Measurements from ENCODE around the gene RPS6KA2.

RPS6KA2 gene

DNA sequence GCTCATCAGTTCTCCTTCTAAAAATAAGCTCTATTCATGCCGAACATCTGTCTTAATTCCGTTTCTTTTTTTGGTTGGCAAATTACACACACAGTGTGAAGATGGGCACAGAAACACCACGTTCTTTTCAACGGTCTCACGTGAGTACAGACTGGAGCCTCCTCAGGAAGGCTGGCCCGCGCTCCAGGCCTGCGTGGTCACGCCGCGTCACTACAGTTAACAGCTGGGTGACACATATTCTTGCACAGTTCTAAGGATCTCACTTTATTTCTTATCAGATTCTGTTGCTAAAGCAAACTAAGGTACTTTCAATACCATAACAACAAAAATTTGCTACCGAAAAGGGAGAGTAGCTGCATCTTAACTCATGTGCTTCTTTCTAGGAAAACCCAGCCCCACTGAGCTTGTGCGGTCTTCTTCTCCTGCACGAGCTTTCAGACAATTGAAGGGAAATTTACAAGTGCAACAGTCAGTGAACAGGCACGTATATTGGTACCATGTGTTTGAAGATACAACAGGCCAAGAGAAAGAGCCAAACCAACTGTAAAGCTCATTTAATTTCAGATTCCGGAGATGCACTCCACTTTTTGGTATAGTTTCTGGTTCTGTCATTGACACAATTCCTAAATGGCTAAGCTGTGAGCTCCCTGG lies 188.7 kb downstream of the RPS6KA2 start:
- DNase-seq: no peak

DNA sequence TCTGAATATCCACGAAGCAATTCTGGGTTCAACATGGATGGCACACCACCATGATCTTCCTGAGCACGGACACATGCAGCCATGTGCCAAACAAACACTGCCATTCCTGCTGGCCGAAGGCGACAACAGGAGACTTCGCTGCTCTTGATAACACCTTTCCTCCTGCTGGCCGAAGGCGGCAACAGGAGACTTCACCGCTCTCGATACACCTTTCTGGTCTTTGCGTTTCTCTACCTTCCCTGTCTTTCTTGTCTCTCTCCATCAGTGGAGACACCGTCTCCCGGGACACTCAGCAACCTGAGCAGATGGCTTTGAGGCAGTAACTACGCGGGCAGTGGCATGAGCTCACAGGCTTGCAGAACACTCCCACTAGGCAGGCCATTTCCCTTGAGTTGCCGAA lies 189.4 kb downstream of the RPS6KA2 start:
- DNase-seq: no peak

DNA sequence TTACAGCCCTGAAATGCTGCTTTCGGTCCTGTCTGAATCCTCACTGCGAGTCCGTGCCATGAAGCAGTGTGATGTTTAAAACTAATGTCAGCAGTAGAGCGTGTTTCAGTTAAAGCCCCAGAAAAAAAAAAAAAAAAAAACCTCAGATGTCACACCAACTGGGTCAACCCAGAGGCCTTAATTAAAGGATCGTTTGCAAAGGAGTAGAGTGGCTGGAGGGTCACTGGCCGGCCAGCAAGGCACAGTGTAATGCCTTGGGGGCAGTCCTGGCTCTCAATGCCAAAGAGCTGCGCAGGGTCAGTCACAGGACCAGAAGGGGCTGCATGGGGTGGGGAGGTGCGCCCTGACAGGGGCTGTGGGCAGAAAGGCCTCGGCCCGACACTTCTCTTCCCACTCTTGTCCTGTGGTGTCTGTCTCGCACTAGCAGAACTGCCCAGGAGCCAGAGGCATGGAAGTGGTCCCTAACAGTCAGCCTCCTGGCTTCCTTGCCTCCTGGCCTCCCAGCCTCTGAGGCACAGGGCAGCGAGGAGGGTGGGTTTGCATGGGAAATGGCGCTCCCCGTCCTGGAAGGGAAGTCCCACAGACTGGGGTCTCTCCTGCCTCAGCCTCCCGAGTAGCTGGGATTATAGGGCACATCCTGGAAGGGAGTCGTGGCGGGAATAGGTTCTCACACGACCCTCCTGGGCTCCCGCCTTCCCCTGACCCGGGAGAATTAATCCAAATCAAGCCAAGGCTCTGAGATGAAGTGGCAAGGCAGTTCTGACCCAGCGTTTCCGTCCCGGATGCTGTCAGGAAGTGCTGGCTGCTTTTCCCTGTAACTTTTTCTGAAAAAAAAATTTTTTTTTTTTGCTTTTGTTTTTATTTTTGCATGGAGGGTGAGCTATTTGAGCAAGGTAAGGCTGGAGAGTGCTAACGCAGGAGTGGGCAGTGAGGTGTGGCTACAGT lies 190.6 kb downstream of the RPS6KA2 start:
- DNase-seq: no peak

DNA sequence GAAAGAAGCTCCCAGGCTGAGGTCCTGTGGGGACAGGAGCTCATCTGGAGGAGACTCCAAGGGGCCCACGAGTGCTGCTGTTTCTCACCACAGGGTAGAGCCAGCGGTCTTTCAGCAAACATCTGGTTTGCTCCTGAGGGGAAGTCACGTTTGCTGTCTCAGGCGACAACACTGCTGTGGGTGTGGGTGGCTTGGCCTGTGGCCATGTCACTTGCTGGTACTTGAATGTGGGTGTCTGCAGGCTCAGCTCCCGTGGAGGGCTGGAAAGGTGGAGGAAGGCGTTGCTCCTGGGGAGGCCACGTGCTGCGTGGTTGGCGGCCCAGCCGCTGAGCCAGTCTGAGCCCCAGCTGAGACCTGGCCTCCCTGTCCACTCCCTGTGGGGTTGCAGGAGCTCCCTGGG lies 191.5 kb downstream of the RPS6KA2 start:
- peak; percentile 69 for DNase-seq

DNA sequence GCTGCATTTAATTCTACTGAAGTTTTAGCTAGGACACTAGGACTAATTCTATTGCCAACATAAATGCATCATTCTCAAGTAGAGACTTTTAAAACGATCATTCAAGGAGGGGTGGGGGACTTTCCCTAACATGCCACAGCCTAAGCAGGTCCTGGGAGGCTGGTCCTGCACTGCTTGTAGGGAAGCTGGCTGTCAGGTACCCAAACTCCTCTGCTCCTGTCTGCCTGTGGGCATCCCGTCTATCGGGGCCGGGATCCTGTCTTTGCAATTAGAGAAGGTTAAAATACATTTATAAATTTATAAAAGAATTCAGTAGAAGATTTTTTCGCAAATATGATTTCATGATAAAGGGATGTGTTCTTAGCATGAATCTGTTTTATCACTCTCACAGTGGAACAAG lies 192.7 kb downstream of the RPS6KA2 start:
- DNase-seq: no peak

DNA sequence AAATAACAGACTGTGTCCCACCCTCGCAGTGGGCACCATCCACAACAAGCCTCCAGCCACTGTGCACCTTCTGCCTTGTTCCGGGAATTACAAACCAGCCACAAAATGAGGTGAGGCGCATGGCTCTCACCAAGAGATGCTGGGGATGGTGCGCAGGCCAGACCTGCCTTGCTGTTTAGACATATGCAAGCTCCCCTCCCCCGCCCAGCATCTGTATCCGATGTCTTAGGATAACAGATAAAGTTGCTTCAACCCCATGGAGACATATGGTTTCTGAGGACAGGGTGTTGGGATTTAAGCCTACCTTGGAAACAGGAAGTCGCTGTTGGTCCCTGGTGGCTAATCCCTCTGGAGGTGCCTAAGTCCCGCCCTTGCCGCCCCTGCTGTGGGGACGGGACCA lies 194.0 kb downstream of the RPS6KA2 start:
- DNase-seq: no peak

DNA sequence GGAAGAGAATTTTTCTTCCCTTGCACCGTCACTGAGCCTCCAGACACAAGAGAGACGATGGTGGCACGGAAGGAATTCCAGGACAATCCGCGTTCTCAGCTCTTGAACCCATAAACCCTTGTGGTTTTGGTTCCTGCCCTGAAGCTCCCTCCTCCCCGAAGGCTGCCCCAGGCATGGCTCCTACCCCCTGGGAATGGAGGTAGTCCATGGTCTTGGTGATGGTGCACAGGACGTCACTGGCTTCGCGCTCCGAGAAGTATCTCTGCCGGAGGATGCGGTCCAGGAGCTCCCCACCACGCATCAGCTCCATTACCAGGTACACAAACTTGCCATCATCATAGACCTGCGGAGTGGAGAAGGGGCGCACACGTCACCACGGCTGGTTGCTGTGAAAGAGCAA lies 196.8 kb downstream of the RPS6KA2 start:
- DNase-seq: no peak

DNA sequence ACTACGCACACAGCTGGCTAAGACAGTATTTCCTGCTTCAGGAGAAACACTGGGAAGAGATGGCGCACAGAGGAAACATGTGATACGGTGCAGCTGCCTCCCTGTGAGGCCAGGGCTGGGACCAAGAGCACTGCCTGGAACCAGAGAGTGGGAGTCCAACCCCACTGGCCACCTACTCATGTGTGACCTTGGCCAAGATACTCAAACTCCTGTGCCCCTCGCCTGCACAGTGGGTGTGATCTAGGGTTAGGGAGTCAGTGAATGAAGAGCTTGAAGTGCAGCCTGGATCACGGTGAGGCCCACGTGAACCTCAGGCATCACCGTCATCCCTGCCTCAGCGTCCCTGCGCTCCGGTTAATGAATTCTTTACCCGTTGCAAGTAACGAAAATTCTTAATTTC lies 202.6 kb downstream of the RPS6KA2 start:
- no peak for DNase-seq

DNA sequence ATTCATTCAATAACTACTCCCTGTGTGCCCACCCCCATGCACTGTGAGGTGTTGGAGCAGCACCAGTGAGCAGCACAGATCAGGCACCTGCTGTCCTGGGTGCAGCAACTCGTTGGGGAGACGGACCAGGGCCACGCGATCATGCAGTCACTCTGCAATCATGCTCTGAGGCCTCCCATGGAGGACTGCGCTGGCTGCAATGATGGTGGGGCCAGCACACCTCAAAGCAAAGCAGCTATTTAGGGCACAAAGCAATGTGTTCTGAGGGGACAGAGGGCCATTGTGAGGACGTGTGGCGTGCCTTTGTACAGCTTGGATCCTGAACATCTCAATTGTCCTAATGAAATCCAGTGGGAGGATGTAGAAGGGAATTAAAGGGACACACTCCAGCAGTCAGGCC lies 203.3 kb downstream of the RPS6KA2 start:
- no peak for DNase-seq

DNA sequence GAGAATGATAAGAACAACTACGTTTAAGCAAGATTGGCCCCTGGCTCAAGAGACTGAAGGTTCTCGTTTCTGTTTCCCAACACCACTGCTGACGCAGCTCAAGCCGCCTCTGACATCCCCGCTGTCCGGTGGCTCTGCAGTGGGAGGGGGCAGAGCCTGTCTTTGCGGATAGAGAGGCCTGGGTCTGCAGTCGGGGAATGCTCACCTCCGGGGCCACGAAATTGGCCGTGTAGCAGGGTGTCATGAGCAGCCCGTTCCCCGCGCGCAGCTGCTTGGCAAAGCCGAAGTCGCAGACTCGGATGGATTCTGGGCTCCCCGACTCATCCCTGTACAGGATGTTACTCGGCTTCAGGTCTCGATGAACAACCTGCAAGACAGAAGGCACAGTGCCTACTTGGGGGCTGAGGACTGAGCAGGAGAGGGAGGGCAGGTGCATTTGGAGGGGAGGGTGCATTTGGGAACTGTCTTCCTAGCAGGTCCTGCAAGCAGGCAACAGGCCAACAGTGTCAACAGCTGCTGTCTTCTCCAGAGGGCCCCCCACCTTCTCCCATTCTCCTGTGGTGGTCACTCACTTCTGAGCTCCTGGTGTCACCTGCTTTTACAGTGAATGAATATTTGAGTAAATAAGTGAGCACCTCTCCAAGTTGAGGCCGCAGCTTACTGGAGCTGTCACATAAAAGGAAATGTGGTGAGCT lies 203.9 kb downstream of the RPS6KA2 start:
- DNase-seq: no peak

DNA sequence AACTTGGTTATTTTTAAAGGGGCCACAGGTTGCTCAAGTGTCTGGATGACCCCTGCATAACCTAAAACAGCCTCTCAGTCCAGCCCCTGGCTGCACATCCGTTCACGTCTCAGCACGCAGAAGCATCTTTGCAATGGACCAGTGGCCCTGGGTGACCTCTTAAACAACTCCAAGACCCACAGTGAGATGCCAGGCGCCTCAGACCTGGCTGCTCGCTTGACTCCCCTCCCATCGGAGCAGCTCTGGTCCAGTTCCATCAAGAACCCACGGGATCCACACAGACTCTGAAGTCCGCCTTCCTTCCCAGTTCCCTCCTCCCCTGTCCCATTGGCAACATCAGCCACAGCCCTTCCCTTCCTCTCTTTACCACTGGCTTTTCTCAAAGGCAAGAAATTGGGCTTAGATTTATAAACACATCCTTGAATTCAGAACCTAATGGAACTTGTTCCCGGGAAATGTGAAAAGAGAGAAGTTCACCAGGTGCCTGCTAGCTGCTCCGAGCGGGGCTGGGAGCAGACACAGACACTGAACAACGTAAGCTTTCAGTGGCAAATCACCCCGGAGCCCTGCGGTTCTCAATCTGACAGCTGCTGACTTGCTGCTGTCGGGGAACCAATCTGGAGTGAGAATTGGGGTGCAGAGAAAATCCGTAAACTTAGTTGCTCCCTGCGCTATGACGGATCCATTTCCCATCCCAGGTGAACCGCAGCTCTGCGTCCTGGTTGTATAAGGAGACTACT lies 204.7 kb downstream of the RPS6KA2 start:
- no peak for DNase-seq

DNA sequence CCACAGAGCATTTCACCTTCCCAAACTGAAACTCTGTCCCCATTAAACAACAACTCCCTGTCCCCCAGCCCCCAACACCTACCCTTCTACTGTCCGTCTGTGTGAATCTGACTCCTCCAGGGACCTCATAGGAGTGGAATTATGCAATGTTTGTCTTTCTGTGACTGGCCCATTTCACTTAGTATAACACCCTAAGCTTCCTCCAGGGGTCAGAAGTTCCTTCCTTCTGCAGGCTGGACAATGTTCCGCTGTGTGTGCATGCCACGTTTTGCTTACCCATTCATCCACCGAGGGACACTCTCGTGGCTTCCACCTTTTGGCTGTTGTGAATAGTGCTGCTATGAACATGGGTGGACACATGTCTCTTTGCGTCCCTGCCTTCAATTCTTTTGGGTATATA lies 206.7 kb downstream of the RPS6KA2 start:
- DNase-seq: no peak

DNA sequence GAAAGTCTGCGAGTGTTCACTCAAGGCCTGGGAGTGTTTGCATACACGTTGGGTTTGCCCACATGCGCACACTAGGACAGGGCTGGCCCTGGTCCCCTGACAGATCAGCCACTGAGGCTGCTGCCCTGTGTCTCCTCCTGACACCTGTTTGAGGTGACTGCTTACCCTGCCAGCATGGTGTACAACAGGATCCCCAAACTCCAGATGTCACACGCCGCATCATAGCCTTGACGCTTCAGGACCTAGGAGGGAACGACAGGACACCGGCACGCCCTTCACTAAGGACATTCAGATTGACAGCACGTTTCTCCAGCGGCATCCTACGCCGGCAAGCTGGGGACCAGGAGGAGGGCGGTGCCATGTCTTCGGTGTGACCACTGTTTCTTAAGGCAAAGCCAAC lies 207.3 kb downstream of the RPS6KA2 start:
- no peak for DNase-seq

DNA sequence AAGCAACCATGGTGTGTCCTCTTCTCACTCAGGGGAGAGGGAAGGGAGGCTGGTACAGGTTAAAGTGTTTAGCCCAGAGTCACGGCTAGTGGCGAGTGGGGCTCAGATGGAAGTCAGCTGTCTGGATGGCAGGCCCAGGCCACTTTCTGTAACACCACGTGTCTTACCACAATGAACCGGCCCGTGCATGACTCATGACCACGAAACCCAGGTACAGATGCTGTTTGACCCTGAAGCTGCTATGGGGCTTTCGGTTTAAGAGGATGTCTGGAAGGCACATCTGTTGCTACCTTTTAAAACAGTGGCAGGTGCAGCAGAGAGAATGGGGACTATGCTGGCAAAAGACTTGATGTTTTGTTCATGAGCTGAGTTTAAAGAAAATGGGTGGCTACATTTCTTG lies 207.8 kb downstream of the RPS6KA2 start:
- DNase-seq: peak; percentile 14

DNA sequence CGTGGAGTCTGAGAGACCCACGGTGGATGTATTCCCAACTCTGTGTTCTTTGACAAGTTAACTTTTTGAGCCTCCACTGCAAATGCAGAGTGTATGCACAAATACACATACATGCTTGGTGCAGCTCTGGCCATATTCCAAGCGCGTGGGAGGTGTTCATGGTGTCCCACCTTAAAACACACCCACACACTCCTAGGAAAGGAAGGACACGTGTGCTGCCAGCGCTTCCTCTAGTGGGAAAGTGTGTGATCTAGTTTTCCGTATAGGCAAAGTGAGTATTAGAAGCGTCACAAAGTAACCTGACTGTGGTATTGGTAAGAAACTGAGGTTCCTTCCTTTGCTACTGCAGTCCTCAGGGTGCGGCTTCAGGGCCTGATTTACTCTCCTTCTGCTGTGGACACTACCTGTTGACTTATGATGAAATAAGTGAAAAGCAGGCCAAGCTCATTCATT lies 208.3 kb downstream of the RPS6KA2 start:
- no peak for DNase-seq

DNA sequence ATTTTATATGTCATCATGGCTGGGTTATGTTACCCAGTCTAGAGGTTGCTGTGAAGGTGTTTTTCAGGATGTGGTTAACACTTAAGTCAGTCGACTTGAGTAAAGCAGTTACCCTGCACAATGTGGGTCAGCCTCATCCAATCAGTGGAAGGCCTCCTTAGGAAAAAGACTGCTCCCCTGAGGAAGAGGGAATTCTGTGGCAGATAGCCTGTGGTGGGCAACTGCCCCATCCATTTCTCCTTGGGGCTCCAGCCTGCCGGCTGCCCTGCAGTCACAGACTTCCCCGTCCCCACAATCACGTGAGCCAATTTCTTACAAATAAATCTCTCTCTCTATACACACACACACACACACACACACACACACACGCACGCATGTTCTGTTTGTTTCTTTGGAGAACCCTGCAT lies 209.8 kb downstream of the RPS6KA2 start:
- no peak for DNase-seq

DNA sequence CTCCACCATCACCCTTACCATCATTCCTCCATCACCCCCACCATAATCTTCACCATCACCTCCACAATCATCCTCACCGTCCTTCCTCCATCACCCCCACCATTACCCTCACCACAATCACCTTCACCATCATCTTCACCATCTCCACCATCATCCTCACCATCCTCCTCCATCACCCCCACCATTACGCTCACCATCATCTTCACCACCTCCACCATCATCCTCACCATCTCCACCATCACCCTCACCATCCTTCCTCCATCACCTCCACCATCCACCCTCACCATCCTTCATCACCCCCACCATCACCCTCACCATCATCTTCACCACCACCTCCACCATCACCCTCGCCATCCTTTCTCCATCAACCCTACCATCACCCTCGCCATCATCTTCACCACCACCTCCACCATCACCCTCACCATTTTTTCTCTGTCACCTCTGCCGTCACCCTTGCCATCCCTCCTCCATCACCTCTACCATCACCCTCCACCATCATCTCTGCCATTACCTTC lies 211.2 kb downstream of the RPS6KA2 start:
- no peak for DNase-seq

DNA sequence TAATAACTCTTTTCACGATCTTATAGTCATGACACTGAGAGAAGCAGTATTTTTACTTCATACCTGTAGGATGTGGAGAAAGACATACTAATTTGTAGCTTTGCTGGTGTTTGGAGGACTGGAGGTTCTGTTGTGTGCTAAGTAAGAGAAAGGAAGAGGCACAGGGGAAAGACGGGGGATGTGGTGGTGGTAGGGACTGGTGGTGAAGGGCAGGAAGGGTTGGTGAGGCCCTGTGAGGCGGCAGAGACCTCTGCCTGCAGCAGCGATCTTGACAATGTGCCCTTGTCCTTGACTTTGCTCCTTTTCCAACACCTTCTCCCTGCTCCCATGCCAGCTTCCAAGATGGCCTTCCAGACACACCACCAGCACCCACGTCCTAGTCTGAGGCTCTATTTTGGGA lies 211.7 kb downstream of the RPS6KA2 start:
- no peak for DNase-seq

DNA sequence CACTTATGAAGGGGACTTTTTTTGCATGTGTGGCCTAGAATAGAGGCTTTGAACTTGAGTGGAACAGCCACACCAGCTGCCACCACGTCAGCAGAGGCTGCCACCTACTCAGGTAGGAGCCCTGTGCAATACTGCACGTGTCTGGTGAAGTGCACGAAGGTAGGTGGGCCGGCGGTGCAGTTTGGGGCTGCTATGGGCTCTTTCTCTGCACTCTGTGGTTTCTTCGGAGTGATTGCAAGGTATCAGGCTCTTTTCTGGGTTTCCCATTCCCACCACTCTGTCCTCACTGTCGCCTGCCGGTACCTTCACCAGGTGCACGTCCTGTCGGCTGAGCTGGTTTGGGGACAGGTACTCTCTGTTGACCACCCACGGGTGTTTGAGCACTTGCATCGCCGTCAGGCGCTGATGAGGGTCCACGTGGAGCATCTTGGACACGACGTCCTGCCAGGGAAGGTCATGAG lies 213.5 kb downstream of the RPS6KA2 start:
- no peak for DNase-seq

DNA sequence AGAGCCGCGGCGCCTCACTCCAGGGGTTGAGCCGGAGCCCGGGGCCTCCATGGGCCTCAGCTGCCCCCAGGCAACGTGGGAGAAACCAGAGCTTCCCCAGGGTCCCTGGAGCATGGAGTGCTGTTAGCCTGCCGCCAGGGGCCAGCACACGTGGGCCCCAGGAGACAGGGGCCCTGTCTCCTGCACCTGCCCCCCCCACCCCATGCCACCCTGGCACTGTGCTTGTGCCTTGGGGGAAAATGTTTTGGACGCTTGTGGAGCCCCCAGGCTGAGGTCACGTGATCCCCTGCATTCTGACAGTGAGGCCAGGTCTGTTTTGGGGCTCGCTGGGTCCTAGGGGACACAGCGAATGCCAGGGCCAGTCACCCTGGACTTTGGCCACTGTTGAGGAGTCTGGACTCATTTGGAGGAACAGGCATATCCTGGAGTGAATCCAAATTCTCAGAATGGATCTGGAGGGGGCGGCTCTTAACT lies 214.1 kb downstream of the RPS6KA2 start:
- DNase-seq: no peak

DNA sequence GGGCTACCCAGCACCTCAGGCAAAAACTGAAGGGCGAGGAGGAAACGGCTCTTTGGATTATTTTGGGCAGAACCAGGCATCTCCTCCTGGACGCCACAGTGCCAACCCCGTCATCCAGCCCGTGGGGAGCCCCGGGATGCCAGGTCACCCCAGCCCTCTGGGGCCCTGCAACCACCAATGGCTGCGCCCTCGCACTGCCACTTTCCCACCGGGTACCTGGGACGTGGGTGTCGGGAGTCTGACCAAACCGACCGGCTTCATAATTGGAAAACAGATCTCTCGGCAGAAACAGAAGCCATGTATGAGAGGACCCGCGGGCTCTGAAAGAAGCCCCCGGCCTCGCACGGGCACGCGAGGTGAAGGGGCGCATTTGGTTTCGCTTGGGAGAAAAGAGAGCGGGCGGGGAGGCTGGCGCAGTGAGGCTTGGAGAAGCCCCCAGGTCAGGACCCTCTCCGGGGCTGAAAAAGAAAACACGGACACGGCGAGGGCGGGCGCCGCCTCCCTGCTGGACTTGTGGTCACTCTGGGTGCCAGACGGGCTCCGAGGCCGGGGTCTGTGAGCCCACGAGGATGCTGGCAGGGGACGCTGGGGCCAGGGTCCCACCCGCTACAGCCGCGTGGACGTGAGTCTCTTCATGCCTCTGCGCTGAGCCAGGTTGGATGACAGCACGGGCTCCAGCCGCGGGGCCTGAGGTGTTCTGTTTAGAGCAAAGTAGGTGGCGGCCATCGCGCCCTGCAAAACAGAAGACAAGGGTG lies 214.7 kb downstream of the RPS6KA2 start:
- DNase-seq: no peak

DNA sequence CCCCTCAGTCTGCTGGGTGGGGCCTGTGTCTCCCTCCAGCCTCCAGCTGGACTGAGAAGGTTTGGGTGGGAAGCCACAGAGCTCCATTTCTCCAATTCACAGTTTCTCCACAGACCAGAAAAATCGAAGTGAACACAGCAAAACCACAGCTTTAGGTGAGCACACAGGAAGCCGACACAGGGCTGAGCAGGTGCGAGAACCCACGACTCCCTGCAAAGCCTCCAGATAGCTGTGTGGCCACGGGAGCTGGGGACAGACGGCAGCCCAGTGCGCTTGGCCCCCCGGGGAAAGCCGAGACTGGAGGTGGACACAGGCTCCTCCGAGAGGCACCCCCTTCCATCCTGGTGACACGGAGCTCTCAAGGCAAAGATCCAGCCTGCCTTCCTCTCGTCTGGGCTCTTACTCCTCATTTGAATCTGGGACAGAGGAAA lies 215.3 kb downstream of the RPS6KA2 start:
- DNase-seq: no peak
